K562 (cell line): ENCODE measurements around the gene HOXA2. TPM values are rescaled to one million over a fixed set of nuclear protein-coding genes. Genes with fewer than 3 reads are reported as not detected.

ENCODE experiments used
- ATAC-seq: fragments of 200-7000 bp; cut with Tn5 transposase; 3 replicates; pipeline ENCODE4 v1.9.1; 2020; ENCODE audit warnings: moderate library complexity
- BruUV-seq: library from RNA; stranded (reverse); fragments of 400-500 nt; replicated peaks from 2 replicates; lab custom pipeline; 2021; lab: Mats Ljungman, UMichigan
- CTCF ChIA-PET: fragments of 300-600 bp; formaldehyde crosslinking; extraction: SDS; loops from one replicate; lab custom pipeline; 2021; ENCODE audit warnings: low intra/inter-chr PET ratio; lab: Yijun Ruan, JAX
- POLR2A ChIA-PET: fragments of 300-600, 350-650 bp; sonication (Branson Sonifier 250); formaldehyde crosslinking; extraction: SDS; loops from one replicate; lab custom pipeline; 2021; ENCODE audit warnings: antibody characterized with exemption, inconsistent platforms; lab: Yijun Ruan, JAX
- DNase-seq, 4 experiments: peaks; one replicate each; pipeline versions ENCODE4 v3.0.0 to v3.0.0-alpha.2; 2011 to 2018; ENCODE audit warnings: low spot score in 3 of 4, mixed read lengths in 3 of 4; ENCODE audit errors: extremely low read depth in 1 of 4
- FAIRE-seq: peaks from 2 replicates; lab custom pipeline; 2011; peaks lifted over from hg19 to GRCh38; lab: Jason Lieb, UNC
- H2AFZ ChIP-seq: 2 replicates; pipeline ENCODE4 v1.6.0; 2011; ENCODE audit warnings: low read depth, low read length, control low read depth, inconsistent platforms
- H3K27ac ChIP-seq: fragments of 200-600 bp; 3 replicates; pipeline ENCODE4 v1.8.0; 2011; ENCODE audit warnings: low read depth, mild to moderate bottlenecking, control low read depth, inconsistent platforms, low read length, moderate library complexity, mixed read lengths; ENCODE audit errors: extremely low read depth
- H3K27me3 ChIP-seq, 2 experiments: fragments of 300-600 bp in 1 of 2; 2 replicates in 1 of 2; 3 replicates in 1 of 2; pipeline versions ENCODE4 v1.6.0 to v1.8.0; 2011; ENCODE audit warnings: inconsistent platforms in 2 of 2, low read length in 2 of 2, mild to moderate bottlenecking in 1 of 2, mixed read lengths in 1 of 2, moderate library complexity in 1 of 2; ENCODE audit not compliant: control insufficient read depth in 2 of 2, insufficient read depth in 2 of 2
- H3K36me3 ChIP-seq: fragments of 300-600 bp; 3 replicates; pipeline ENCODE4 v1.8.0; 2011; ENCODE audit warnings: mild to moderate bottlenecking, low read length, inconsistent platforms; ENCODE audit not compliant: control insufficient read depth, insufficient read depth
- H3K4me1 ChIP-seq, 2 experiments: fragments of 200-600 bp in 1 of 2; replicated peaks in 1 of 2; 2 replicates in 1 of 2; 3 replicates in 1 of 2; pipeline versions ENCODE4 v1.5.1 to v1.8.0; 2011; ENCODE audit warnings: inconsistent platforms in 2 of 2, low read length in 2 of 2, mild to moderate bottlenecking in 1 of 2, mixed read lengths in 1 of 2, moderate library complexity in 1 of 2; ENCODE audit not compliant: control insufficient read depth in 2 of 2, insufficient read depth in 2 of 2
- H3K4me2 ChIP-seq: 2 replicates; pipeline ENCODE4 v1.6.1; 2011; ENCODE audit warnings: low read length, control low read depth, inconsistent platforms, mixed read lengths; ENCODE audit not compliant: insufficient read depth
- H3K4me3 ChIP-seq: fragments of 200-600 bp; sonication (generic), shearing (Covaris generic); 2 replicates; pipeline ENCODE4 v1.5.1; 2016; ENCODE audit warnings: control low read depth, inconsistent platforms
- H3K79me2 ChIP-seq: fragments of 200-600 bp; 3 replicates; pipeline ENCODE4 v1.8.0; 2011; ENCODE audit warnings: low read length, inconsistent platforms; ENCODE audit not compliant: control insufficient read depth, insufficient read depth
- H3K9ac ChIP-seq, 2 experiments: 2 replicates each; pipeline versions ENCODE4 v1.6.0 to v1.6.1; 2011; ENCODE audit warnings: low read depth in 2 of 2, low read length in 2 of 2, control low read depth in 1 of 2, inconsistent platforms in 1 of 2, mild to moderate bottlenecking in 1 of 2, mixed read lengths in 1 of 2; ENCODE audit not compliant: insufficient read depth in 1 of 2
- H3K9me1 ChIP-seq: one replicate; pipeline ENCODE4 v1.6.0; 2011; ENCODE audit warnings: inconsistent platforms, mild to moderate bottlenecking, low read length, moderate library complexity; ENCODE audit not compliant: control insufficient read depth, insufficient read depth
- H3K9me3 ChIP-seq: replicated peaks from 2 replicates; pipeline ENCODE4 v1.5.1; 2011; ENCODE audit warnings: low read depth, low read length, inconsistent platforms; ENCODE audit not compliant: control insufficient read depth, insufficient read depth
- H4K20me1 ChIP-seq: replicated peaks from 2 replicates; pipeline ENCODE4 v1.6.1; 2011; ENCODE audit warnings: low read length, inconsistent platforms, mixed read lengths; ENCODE audit not compliant: control insufficient read depth, insufficient read depth
- BDP1 ChIP-seq: IDR thresholded peaks from 3 replicates; pipeline ENCODE4 v1.6.1; 2011; ENCODE audit not compliant: insufficient read length, insufficient read depth
- BRF2 ChIP-seq: IDR thresholded peaks from 3 replicates; pipeline ENCODE4 v1.6.1; 2011; ENCODE audit warnings: borderline replicate concordance, mild to moderate bottlenecking; ENCODE audit not compliant: insufficient read length, insufficient read depth
- FUS ChIP-seq: fragments of 200-400 bp; formaldehyde crosslinking; optimal IDR thresholded peaks from 2 replicates; pipeline ENCODE3; 2017; ENCODE audit warnings: low read depth, low read length
- HMBOX1 ChIP-seq: sonication (generic); IDR thresholded peaks from 2 replicates; pipeline ENCODE4 v1.6.1; 2016
- HMG20A ChIP-seq: fragments of 450-650 bp; formaldehyde crosslinking; conservative IDR thresholded peaks from 2 replicates; pipeline ENCODE4 v1.4.0; 2020; ENCODE audit warnings: mild to moderate bottlenecking, mixed read lengths
- KDM5B ChIP-seq: fragments of 200-600 bp; sonication (generic); IDR thresholded peaks from 2 replicates; pipeline ENCODE4 v1.6.1; 2012; ENCODE audit warnings: low read depth, mild to moderate bottlenecking, moderate library complexity, low read length, control low read depth, inconsistent platforms; ENCODE audit not compliant: insufficient replicate concordance
- MXI1 ChIP-seq: IDR thresholded peaks from 2 replicates; pipeline ENCODE4 v1.6.1; 2011; ENCODE audit warnings: low read depth, mild to moderate bottlenecking, improper control_type of control experiment, low read length
- NR4A1 ChIP-seq, 2 experiments: fragments of 250-450 bp in 1 of 2; fragments of 450-650 bp in 1 of 2; sonication (Bioruptor Pico) in 1 of 2; IDR thresholded peaks; 2 replicates each; pipeline versions ENCODE4 v1.4.0 to v1.6.1; 2016 to 2020; ENCODE audit warnings: mild to moderate bottlenecking in 2 of 2, missing compliant biosample characterization in 1 of 2, missing genetic modification characterization in 1 of 2, moderate library complexity in 1 of 2
- PCBP2 ChIP-seq: fragments of 200-400 bp; formaldehyde crosslinking; IDR thresholded peaks from 2 replicates; pipeline ENCODE4 v1.6.1; 2018; ENCODE audit warnings: low read length, low read depth, mild to moderate bottlenecking, moderate library complexity; ENCODE audit not compliant: poor library complexity, severe bottlenecking
- SRF ChIP-seq, 2 experiments: fragments of 250-450, 450-650 bp in 1 of 2; sonication (Bioruptor Pico) in 1 of 2; sonication (generic) in 1 of 2; formaldehyde crosslinking; IDR thresholded peaks; 2 replicates each; pipeline versions ENCODE4 v1.5.0 to v1.5.1; 2020 to 2022; ENCODE audit warnings: mild to moderate bottlenecking in 1 of 2, missing genetic modification reagents in 1 of 2
- ZBTB2 ChIP-seq: fragments of 450-650 bp; IDR thresholded peaks from 2 replicates; pipeline ENCODE4 v1.6.1; 2016; ENCODE audit warnings: antibody characterized with exemption
- ZFP36 ChIP-seq: fragments of 150-350 bp; IDR thresholded peaks from 2 replicates; pipeline ENCODE4 v1.6.1; 2018; ENCODE audit warnings: low read length, low read depth; ENCODE audit not compliant: partially characterized antibody
- WGBS: fragments of 100-300 bp; shearing (Covaris generic); methylation state at CpG from one replicate; pipeline ENCODE4 v1.1.6; 2016; ENCODE audit warnings: low coverage, mixed read lengths; ENCODE audit not compliant: insufficient coverage; ENCODE audit errors: missing lambda C conversion rate; 5-methylcytosine and 5-hydroxymethylcytosine counted together
- in situ Hi-C: fragments of 300-500 bp; cut with MboI; formaldehyde crosslinking; loops from 4 replicates; pipeline ENCODE4 v1.15.0; 2018; ENCODE audit warnings: inconsistent platforms, mixed read lengths
- intact Hi-C: fragments of 100-400 bp; cut with micrococcal nuclease; formaldehyde crosslinking; loops from 2 replicates; pipeline ENCODE4 v1.14.2; 2022
- polyA plus RNA-seq, 8 experiments: library from polyadenylated mRNA; depleted of rRNA in 4 of 8; stranded (reverse) in 5 of 8; unstranded in 3 of 8; fragments of >200 nt; fragmentation: Nextera tagmentation in 2 of 8; fragmentation: Illumina TruSeq in 1 of 8; extraction: Ambion mirVana in 2 of 8; extraction: Trizol in 1 of 8; gene quantifications; 2 replicates each; pipeline versions ENCODE4 v1.2.1 to v1.2.3, GENCODE V29; 2011 to 2014; ENCODE audit warnings: inconsistent platforms in 1 of 8, missing spikeins in 1 of 8
- total RNA-seq, 7 experiments: library from RNA; depleted of rRNA in 6 of 7; stranded (reverse); fragments of >200 nt in 6 of 7; fragmentation: Illumina TruSeq in 2 of 7; extraction: Trizol in 2 of 7; gene quantifications; 2 replicates each; pipeline versions ENCODE4 v1.2.1 to v1.2.3, GENCODE V29; 2011 to 2021; ENCODE audit warnings: low replicate concordance in 1 of 7

The HOXA2 gene
- total and polyA plus RNA-seq, 9 of the 15 experiments (the other 6 are each of a cell fraction or from before 2014, with no cell fraction given) = 0.04 TPM; not detected in 8

GRCh38 chr7:27053153-27053552 is 49.3 kb downstream of the HOXA2 start:
- Histone ChIP-seq H3K36me3 (no peaks in the 10 kb centered on the region), H3K9me3 (no peaks in the 10 kb centered on the region), H3K27me3 (peaks cover 0 to 5% of the 10 kb centered on the region in 2 experiments; a peak in 2 of 5 replicates), H3K4me1 (no peaks in the 10 kb centered on the region), H3K4me2 (no peak overlapping the region), H3K9ac (no peak overlapping the region), H3K4me3 (no peak overlapping the region), H2AFZ (no peak overlapping the region), H3K27ac (no peak overlapping the region), H3K9me1 (no peaks in the 10 kb centered on the region), H4K20me1 (no peaks in the 10 kb centered on the region), H3K79me2 (no peaks in the 10 kb centered on the region)
- ChIA-PET POLR2A (no interaction called here), CTCF (no interaction called here)
- DNase-seq (no peak), ATAC-seq (no peak), FAIRE-seq (no peak)
- TF ChIP-seq ZFP36 (no peak), BRF2 (no peak), NR4A1 (CRISPR knock-in tag; IDR thresholded peaks at IDR 0.05) (no peak), NR4A1 (tag; IDR thresholded peaks at IDR 0.05) (no peak), MXI1 (no peak), BDP1 (no peak), PCBP2 (no peak), HMBOX1 (no peak), SRF (CRISPR knock-in tag; IDR thresholded peaks at IDR 0.05) (no peak), ZBTB2 (no peak), FUS (no peak), HMG20A (CRISPR knock-in tag) (no peak), KDM5B (no peak)
- 0% methylated on average over 3 of the region's 3 CpGs for WGBS
- intact Hi-C loops = no loop called here
- no TSS peak for BruUV-seq
- in situ Hi-C loops = no loop called here
